ENCODE measurements around the gene DEFB128.

DEFB128 gene

GRCh38 chr20:157154-157553 is 32.4 kb downstream of the DEFB128 start, which contains the start of gene DEFB127:
TSS of gene DEFB127 (plus strand) at chr20:157454. CDS start at chr20:157545, 91 bp downstream.
- in situ Hi-C loops (cut with MboI; ENCODE audit: low sequenced_read_pairs), result no loop called here

GRCh38 chr20:152131-152530 is 37.4 kb downstream of the DEFB128 start:
- in situ Hi-C loops (cut with MboI; ENCODE audit: low sequenced_read_pairs), result no loop called here

GRCh38 chr20:145877-146276 is 43.6 kb downstream of the DEFB128 start:
- in situ Hi-C loops (cut with MboI; ENCODE audit: low sequenced_read_pairs), result no loop called here

- in situ Hi-C loops (cut with MboI; ENCODE audit: low sequenced_read_pairs), result no loop called here
Measured at GRCh38 chr20:142290-142689, 47.2 kb downstream of the DEFB128 start, which contains the start of gene DEFB126. TSS of gene DEFB126 (plus strand) at chr20:142590. CDS start at chr20:142629, 39 bp downstream.
